ENCODE measurements around the gene CDK14.

The CDK14 gene

DNA sequence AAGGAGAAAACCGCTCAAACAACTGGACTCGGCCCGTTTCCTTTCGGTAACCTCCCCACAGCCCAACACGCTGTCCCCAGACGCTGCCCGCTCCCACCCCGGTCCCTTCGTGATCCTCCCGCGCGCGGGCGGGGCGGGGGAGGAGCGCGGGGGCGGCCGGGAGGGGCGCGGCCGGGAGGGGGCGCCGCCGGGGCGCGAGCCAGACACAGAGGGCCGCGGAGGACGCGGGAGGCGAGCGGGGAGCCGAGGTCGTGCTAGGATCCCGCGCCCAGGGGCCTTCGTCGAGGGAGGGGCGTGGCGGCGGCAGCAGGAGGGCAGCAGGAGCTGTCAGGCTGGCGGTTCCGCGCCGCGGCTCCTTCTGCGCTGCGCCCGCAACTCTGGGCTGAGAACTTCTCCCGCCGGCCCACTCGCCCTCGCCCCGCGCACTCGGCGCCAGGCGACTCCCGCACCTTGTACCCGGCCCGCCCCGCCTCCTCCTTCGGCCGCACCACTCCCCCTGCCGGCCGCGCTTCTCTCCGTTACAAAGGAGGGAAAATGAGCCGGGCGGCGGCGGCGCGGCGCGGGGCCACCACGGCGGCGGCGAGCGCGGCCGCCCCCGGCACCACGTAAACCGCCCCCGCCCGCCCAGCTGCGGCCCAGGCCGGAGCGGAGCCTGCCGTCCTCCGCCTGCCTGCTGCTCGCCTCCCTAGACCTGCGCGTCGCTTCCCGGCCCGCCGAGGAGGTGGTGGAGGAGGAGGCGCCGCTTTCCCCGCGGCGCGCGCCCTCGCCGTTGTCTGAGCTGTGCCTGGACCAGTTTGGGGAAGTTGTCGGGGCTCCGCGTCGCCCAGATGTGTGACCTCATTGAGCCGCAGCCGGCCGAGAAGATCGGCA, at the start of gene CDK14:
TSS of gene CDK14 (plus strand) at position 521 of the 870 bp plus-strand sequence. CDS start at position 828, 307 bp downstream.
- Mint-ChIP-seq H3K36me3 (ENCODE audit: low read depth) (no peaks in the 10 kb centered on the region), H3K9me3 (no peaks in the 10 kb centered on the region), H3K4me3 (peak within 1 kb of the TSS; percentile 84), H3K27me3 (peaks cover 63% of the 10 kb centered on the region), H3K4me1 (ENCODE audit: low read depth) (peaks cover 37% of the 10 kb centered on the region), H3K27ac (peak within 1 kb of the TSS; percentile 80)

DNA sequence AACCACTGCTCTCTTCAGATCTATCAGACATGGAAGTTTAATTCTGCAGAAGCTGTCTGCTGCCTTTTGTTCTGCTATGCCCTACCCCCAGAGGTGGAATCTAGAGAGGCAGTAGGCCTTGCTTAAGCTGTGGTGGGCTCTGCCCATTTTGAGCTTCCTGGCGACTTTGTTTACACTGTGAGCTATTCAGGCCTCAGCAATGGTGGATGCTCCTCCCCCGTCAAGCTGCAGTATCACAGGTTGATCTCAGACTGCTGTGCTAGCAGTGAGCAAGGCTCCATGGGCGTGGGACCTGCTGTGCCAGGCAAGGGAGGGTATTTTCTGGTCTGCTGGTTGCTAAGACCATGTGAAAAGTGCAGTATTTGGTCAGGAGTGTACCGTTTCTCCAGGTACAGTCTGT, 45.1 kb upstream of the CDK14 start:
- Mint-ChIP-seq H3K36me3 (ENCODE audit: low read depth) (no peaks in the 10 kb centered on the region), H3K4me3 (no peak overlapping the region), H3K27ac (no peak overlapping the region), H3K9me3 (no peaks in the 10 kb centered on the region), H3K4me1 (ENCODE audit: low read depth) (no peaks in the 10 kb centered on the region), H3K27me3 (peaks cover 4% of the 10 kb centered on the region)

DNA sequence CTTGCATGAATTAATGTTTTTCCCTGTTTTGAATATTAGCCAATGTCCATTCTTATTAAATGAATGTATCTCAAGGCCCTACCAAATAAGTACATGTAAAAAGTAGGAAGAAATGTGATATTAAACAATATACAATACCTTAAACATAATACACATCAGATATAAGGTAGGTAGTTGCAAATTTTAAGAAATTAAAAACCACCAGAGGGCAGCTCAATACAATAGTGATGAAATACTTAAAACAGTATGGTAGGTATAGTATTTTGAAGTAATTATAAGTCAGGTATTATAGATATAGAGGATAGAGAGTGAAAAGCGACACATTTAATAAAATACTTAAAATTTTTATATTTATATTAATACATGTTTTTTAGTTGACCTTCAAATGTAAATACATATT, 43.6 kb upstream of the CDK14 start:
- Mint-ChIP-seq H3K27me3 (peaks cover 4% of the 10 kb centered on the region), H3K27ac (no peak overlapping the region), H3K36me3 (ENCODE audit: low read depth) (no peaks in the 10 kb centered on the region), H3K9me3 (no peaks in the 10 kb centered on the region), H3K4me1 (ENCODE audit: low read depth) (no peaks in the 10 kb centered on the region), H3K4me3 (no peak overlapping the region)

DNA sequence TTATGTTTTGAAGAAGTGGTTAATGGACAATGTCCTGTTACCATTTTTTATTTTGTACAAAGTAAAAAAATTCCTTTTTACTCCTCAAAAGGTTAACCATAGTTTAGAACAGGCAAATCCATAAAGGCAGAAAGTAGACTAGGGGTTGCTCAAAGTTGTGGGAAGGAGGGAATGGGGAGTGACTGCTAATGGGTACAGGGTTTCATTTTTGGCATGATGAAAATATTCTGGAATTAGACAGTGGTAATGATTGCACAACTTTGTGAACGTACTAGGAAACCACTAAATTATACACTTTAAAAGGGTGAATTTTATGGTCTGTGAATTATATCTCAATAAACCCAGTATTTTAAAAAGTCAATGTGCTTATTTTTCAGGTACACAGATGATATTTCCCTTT, 35.4 kb upstream of the CDK14 start:
- Mint-ChIP-seq H3K27ac (no peak overlapping the region), H3K36me3 (ENCODE audit: low read depth) (no peaks in the 10 kb centered on the region), H3K4me3 (no peak overlapping the region), H3K27me3 (peaks cover 6% of the 10 kb centered on the region), H3K9me3 (no peaks in the 10 kb centered on the region), H3K4me1 (ENCODE audit: low read depth) (no peaks in the 10 kb centered on the region)

DNA sequence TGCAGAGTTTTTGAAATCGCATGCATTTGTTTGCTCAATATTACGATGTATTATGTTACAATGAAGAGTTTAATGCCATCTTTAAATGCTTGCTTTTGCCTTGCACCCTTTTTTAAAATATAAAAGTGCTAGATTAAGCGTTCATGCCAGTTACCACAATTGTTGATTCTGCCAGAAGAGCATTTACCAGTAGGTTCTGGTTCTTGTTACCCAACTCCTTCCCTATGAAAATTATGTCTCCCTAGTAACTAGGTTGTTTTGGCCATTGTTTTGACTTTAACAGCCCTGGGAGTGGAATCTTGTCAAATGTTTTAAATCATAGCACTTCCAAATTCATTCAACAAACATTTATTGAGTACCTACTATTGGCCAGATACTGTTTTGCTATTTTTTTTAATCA, 32.8 kb upstream of the CDK14 start:
- Mint-ChIP-seq H3K4me1 (ENCODE audit: low read depth) (peaks cover 3% of the 10 kb centered on the region), H3K4me3 (no peak overlapping the region), H3K27ac (no peak overlapping the region), H3K36me3 (ENCODE audit: low read depth) (no peaks in the 10 kb centered on the region), H3K9me3 (no peaks in the 10 kb centered on the region), H3K27me3 (no peaks in the 10 kb centered on the region)

DNA sequence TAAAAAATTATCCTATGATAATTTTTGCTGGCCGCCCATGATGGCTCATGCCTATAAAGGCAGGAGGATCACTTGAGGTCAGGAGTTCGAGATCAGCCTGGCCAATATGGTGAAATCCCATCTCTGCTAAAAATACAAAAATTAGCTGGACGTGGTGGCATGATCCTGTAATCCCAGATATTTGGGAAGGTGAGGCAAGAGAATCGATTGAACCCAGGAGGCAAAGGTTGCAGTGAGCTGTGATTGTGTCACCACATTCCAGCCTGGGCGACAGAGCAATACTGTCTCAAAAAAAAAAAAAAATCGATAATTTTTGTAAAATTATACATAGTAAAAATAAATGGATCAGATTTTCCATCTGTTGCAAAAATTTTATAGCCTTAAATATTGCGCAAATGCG, 31.7 kb upstream of the CDK14 start:
- no peaks in the 10 kb centered on the region for H3K36me3 Mint-ChIP-seq (ENCODE audit: low read depth)
- H3K9me3 Mint-ChIP-seq = no peaks in the 10 kb centered on the region
- peaks cover 10% of the 10 kb centered on the region for H3K4me1 Mint-ChIP-seq (ENCODE audit: low read depth)
- H3K27ac Mint-ChIP-seq = no peak overlapping the region
- no peak overlapping the region for H3K4me3 Mint-ChIP-seq
- H3K27me3 Mint-ChIP-seq = no peaks in the 10 kb centered on the region

DNA sequence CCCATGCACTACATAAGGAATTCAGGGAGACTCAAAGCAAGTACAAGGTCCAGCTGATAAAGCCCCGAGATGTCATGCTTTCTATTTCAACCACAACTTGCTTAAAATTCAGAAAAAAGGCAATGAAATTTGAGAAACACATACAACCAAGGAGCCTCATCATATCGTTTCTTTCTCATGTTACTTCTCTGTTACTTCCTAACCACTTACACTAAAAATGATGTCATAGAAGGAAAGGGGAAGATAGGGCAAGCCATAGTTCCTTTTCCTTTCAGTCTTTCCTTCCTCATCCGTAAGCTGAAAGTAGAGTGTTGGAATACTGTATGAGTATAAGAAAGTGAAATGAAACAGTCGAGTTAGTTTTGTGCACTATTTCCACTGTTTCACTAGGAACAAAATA, 27.9 kb upstream of the CDK14 start:
- H3K4me3 Mint-ChIP-seq = no peak overlapping the region
- peaks cover 11% of the 10 kb centered on the region for H3K4me1 Mint-ChIP-seq (ENCODE audit: low read depth)
- no peak overlapping the region for H3K27ac Mint-ChIP-seq
- no peaks in the 10 kb centered on the region for H3K9me3 Mint-ChIP-seq
- H3K27me3 Mint-ChIP-seq = peaks cover 4% of the 10 kb centered on the region
- H3K36me3 Mint-ChIP-seq (ENCODE audit: low read depth) = no peaks in the 10 kb centered on the region

DNA sequence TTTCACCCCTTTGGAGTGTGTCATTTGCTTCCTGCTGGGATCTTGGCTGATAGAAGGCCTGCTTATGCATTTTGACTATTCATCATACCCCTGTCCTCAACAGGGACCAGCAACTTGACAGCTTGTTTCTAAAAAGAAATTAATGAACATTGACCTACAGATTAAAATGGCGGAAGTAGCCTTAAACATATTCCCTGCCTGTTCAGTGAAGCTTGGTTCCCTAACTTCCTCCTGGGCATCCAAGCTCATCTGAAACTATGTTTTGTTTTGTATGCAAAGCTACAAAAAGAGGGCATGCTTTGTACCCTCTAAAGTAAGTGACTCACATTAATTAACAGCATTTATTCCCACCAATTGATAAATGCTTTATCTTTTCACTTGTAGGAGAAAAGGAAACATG, 26.8 kb upstream of the CDK14 start:
- Mint-ChIP-seq H3K27me3 (peaks cover 4% of the 10 kb centered on the region), H3K4me3 (no peak overlapping the region), H3K9me3 (no peaks in the 10 kb centered on the region), H3K36me3 (ENCODE audit: low read depth) (no peaks in the 10 kb centered on the region), H3K27ac (no peak overlapping the region), H3K4me1 (ENCODE audit: low read depth) (peaks cover 11% of the 10 kb centered on the region)

DNA sequence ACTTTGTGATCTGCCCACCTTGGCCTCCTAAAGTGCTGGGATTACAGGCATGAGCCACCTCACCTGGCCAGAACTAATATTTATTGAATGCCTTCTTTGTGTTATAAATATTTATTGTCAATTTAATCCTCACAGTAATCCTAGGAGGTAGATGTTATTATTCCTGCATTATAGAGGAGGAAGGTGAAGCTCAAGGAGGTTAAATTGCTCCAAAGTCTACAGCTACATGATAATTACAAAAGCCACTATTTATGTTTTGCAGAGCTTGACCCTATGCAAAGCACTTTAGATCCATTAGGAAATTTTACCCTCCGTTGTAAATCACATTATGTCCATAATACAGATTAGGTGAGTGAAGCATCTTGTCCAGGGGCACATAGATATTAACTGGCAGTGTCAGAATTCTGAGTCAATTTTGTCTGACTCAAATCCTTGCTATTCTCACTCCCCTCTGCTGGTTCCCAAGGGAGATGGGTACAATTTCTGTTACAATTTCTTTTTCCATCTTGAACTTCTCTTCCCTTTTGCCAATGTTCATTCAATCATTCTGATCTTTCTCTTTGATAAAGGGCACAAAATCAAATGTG, 25.7 kb upstream of the CDK14 start:
- Mint-ChIP-seq H3K9me3 (no peaks in the 10 kb centered on the region), H3K4me1 (ENCODE audit: low read depth) (peaks cover 11% of the 10 kb centered on the region), H3K27ac (no peak overlapping the region), H3K4me3 (no peak overlapping the region), H3K27me3 (peaks cover 4% of the 10 kb centered on the region), H3K36me3 (ENCODE audit: low read depth) (no peaks in the 10 kb centered on the region)

DNA sequence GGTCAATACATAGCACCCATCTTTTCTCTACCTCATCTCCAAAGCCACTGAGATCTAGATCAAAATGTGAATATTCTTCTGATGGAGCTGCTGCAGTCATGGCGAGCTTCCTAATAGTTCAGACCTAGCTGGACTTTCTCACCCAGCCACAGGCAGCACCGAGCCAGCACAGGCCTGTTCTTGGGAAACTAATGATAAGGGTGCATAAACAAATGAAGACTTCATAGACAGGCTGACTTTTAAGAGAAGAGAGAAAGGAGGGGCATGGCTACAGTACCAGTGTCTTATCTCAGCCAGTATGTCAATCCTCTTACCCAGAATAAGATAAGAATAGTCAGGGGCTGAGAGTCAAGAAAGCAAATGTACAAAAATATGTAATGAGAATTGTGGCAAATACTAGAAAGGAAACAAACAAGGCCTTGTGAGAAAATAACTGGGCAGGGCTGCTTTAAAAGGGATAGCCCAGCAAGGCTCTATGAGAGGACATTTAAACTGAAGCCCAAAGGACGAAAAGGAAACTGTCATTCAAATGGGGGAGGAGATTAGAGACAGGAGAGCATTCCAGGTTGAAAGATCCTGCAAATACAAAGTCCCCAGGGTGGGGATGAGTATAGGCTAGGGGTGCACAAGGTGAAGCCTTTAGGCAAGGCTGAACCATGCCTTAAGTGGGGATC, 21.8 kb upstream of the CDK14 start:
- Mint-ChIP-seq H3K27me3 (peaks cover 4% of the 10 kb centered on the region), H3K4me1 (ENCODE audit: low read depth) (peaks cover 3% of the 10 kb centered on the region), H3K36me3 (ENCODE audit: low read depth) (no peaks in the 10 kb centered on the region), H3K27ac (no peak overlapping the region), H3K9me3 (no peaks in the 10 kb centered on the region), H3K4me3 (no peak overlapping the region)

DNA sequence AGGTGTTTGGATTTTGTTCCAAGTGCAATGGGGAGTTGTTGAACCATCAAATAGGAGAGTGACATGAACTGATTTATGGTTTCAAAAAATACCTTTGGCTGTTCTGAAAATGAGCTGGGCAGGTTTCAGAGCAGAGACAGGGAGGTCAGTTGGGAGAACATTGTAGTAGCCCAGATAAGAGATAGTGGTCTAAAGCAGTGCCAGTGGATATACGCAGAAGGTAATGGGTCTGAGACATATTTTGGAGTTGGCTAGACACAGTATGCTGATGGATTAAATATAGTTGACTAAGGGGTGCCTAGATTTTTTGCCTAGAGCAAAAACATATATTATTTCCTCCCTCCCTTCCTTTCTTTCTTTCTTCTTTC, 21.3 kb upstream of the CDK14 start:
- no peaks in the 10 kb centered on the region for H3K36me3 Mint-ChIP-seq (ENCODE audit: low read depth)
- no peak overlapping the region for H3K4me3 Mint-ChIP-seq
- H3K27me3 Mint-ChIP-seq = peaks cover 4% of the 10 kb centered on the region

DNA sequence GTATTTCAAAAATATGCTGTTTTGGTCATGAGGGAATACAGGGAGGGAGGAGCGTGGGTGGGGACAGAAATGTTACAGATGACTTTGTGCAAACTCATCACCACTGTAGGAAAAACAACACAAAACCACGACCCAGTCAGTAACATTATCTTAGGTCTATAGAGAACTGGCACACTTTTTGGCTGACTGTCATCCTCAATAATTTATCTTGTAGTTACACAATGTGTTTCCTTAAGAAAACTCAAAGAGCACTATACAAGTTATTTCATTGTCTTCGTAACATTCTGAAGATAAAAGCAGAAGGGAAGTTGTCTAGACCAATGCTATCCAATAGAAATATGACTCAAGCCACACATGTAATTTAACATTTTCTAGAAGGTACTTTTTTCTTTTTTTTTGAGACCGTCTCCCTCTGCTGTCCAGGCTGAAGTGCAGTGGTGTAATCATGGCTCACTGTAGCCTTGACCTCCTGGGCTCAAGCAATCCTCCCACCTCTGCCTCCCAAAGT, 16.9 kb upstream of the CDK14 start:
- no peak overlapping the region for H3K27ac Mint-ChIP-seq
- no peak overlapping the region for H3K4me3 Mint-ChIP-seq
- peaks cover 3% of the 10 kb centered on the region for H3K9me3 Mint-ChIP-seq
- H3K27me3 Mint-ChIP-seq = no peaks in the 10 kb centered on the region
- no peaks in the 10 kb centered on the region for H3K36me3 Mint-ChIP-seq (ENCODE audit: low read depth)
- H3K4me1 Mint-ChIP-seq (ENCODE audit: low read depth) = peaks cover under 1% of the 10 kb centered on the region

More for the DNA sequence above, 21.3 kb upstream of the CDK14 start:
- H3K27ac Mint-ChIP-seq = no peak overlapping the region
- H3K4me1 Mint-ChIP-seq (ENCODE audit: low read depth) = no peaks in the 10 kb centered on the region
- no peaks in the 10 kb centered on the region for H3K9me3 Mint-ChIP-seq

DNA sequence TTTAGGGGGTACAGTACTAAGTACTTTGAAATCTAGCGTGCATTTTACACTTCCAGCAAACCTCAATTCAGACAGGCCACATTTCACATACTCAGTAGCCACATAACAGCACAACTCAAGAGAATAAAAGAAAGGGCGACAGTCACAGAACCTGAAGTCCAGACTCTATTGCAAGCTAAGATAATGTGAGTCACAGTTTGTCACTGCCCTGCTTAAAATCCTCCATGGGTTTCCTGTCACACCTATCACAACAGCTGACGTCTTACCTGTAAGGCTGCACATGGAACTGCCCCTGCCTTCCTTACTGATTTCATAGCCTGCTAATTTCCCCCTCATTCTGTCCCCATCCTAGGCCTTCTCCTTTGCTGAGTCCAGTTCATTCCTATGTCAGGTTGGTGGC, 16.1 kb upstream of the CDK14 start:
- no peak overlapping the region for H3K27ac Mint-ChIP-seq
- H3K36me3 Mint-ChIP-seq (ENCODE audit: low read depth) = no peaks in the 10 kb centered on the region
- peaks cover 9% of the 10 kb centered on the region for H3K4me1 Mint-ChIP-seq (ENCODE audit: low read depth)
- H3K27me3 Mint-ChIP-seq = no peaks in the 10 kb centered on the region
- no peak overlapping the region for H3K4me3 Mint-ChIP-seq
- peaks cover 3% of the 10 kb centered on the region for H3K9me3 Mint-ChIP-seq

DNA sequence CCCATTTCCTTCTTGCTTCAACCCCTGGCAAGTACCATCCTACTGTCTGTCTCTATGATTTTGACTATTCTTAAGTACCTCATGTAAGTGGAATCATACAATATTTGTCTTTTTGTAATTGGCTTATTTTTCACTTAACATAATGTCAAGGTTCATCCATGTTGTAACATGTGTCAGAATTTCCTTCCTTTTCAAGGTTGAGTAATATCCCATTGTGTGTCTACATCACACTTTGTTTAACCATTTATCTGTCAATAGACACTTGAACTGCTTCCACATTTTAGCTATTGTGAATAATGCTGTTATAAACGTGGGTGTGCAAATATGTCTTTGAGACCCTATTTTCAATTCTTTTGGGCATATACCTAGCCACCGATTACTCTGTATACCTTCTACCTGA, 14.0 kb upstream of the CDK14 start:
- Mint-ChIP-seq H3K4me1 (ENCODE audit: low read depth) (peaks cover 10% of the 10 kb centered on the region), H3K27ac (no peak overlapping the region), H3K27me3 (peaks cover 6% of the 10 kb centered on the region), H3K36me3 (ENCODE audit: low read depth) (no peaks in the 10 kb centered on the region), H3K9me3 (peaks cover 3% of the 10 kb centered on the region), H3K4me3 (no peak overlapping the region)

DNA sequence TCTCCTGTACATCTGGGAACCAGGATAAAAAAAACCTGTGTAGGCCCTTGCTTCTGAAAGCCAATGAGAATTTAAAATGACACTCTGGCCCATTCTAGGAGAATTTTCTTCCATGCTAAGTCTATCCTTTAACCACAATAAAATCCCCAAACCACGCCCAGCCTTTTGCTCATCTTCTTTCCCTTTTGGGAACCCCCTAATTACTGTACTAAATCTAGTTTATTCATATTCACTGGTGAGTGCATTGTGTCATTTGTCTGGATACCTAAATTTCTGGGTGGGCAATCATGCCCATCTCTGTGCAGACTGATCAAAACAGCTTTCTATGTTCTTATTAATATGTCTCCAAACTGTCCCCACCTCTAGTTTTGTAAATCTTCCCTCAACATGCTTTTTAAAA, 11.7 kb upstream of the CDK14 start:
- H3K27me3 Mint-ChIP-seq = peaks cover 6% of the 10 kb centered on the region
- no peak overlapping the region for H3K27ac Mint-ChIP-seq
- peaks cover 3% of the 10 kb centered on the region for H3K9me3 Mint-ChIP-seq
- H3K36me3 Mint-ChIP-seq (ENCODE audit: low read depth) = no peaks in the 10 kb centered on the region
- H3K4me1 Mint-ChIP-seq (ENCODE audit: low read depth) = peaks cover 10% of the 10 kb centered on the region
- no peak overlapping the region for H3K4me3 Mint-ChIP-seq

All from stimulated activated naive CD8-positive, alpha-beta T cell treated with anti-CD3 and anti-CD28 coated beads, Interleukin-15, Interleukin-2, amounts not matched to agents 100 ng/mL and 50 ng/mL, for 24 hours (primary cell).